Kidney epithelial cell (primary cell): ENCODE data around the gene SMCHD1. TPM values are rescaled to one million over a fixed set of nuclear protein-coding genes. Genes with fewer than 3 reads are reported as not detected.

ENCODE experiments used
- DNase-seq: peaks from one replicate; pipeline ENCODE4 v3.0.0-alpha.2; 2010; ENCODE audit warnings: low read depth
- H3K27me3 ChIP-seq: 2 replicates; pipeline ENCODE4 v1.6.0; 2011; ENCODE audit warnings: low read length; ENCODE audit not compliant: control insufficient read depth, insufficient read depth
- H3K36me3 ChIP-seq: 2 replicates; pipeline ENCODE4 v1.5.1; 2011; ENCODE audit warnings: low read length; ENCODE audit not compliant: control insufficient read depth, insufficient read depth
- H3K4me3 ChIP-seq: 2 replicates; pipeline ENCODE4 v1.5.1; 2011; ENCODE audit warnings: low read depth, mild to moderate bottlenecking, control low read depth, low read length
- total RNA-seq: library from RNA; depleted of rRNA; stranded (reverse); fragments of >200 nt; gene quantifications from 2 replicates; pipeline ENCODE4 v1.2.3, GENCODE V29; 2015
- TF ChIP-seq, protein P1 (sequence below): IDR thresholded peaks from 2 replicates; pipeline ENCODE4 v1.5.1; 2011; ENCODE audit warnings: mild to moderate bottlenecking, moderate library complexity, low read length, control low read depth, inconsistent platforms; ENCODE audit not compliant: insufficient read depth, poor library complexity, severe bottlenecking

The SMCHD1 gene
- total RNA-seq, 1 donor from 2014 or later = 28.0 TPM

DNA sequence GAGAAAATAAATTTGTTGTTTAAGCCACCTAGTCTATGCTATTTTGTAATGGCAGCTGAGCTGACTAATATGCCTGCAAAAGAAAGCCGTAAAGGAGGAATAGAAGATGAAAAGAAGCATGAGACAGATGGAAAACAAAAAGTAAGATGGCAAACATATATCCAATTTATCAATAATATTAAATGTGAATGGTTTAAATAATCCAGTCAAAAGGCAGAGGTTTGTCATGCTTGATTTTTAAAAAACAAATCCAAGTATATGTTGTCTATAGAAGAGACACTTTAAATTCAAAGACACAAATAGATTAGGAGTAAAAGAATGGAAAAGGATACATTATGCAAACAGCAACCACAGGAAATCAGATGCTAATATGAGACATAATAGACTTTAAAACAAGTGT lies 155.9 kb downstream of the SMCHD1 start:
- Histone ChIP-seq H3K4me3 (no peak overlapping the region), H3K27me3 (no peaks in the 10 kb centered on the region), H3K36me3 (no peaks in the 10 kb centered on the region)
- DNase-seq = no peak
- TF ChIP-seq, protein P1, sequence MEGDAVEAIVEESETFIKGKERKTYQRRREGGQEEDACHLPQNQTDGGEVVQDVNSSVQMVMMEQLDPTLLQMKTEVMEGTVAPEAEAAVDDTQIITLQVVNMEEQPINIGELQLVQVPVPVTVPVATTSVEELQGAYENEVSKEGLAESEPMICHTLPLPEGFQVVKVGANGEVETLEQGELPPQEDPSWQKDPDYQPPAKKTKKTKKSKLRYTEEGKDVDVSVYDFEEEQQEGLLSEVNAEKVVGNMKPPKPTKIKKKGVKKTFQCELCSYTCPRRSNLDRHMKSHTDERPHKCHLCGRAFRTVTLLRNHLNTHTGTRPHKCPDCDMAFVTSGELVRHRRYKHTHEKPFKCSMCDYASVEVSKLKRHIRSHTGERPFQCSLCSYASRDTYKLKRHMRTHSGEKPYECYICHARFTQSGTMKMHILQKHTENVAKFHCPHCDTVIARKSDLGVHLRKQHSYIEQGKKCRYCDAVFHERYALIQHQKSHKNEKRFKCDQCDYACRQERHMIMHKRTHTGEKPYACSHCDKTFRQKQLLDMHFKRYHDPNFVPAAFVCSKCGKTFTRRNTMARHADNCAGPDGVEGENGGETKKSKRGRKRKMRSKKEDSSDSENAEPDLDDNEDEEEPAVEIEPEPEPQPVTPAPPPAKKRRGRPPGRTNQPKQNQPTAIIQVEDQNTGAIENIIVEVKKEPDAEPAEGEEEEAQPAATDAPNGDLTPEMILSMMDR = no peak

DNA sequence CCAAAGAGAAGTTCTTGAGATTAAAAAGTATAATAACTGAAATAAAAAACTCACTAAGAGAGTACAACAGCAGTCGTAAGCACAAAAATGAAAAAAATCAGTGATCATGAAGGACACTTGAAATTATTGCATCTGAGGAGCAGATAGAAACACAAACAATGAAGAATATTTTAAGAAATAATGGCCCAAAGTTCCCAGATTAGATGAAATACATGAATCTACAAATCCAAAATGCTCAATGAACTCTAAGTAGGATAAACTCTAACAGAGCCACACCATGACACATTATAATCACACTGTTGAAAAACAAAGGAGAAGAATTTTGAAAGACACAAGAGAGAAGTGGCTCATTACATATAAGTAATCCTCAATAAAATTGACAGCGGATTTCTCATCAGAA lies 159.4 kb downstream of the SMCHD1 start:
- no peak for DNase-seq
- H3K36me3 ChIP-seq = no peaks in the 10 kb centered on the region
- no peaks in the 10 kb centered on the region for H3K27me3 ChIP-seq
- no peak overlapping the region for H3K4me3 ChIP-seq
- TF ChIP-seq, protein P1 = no peak

DNA sequence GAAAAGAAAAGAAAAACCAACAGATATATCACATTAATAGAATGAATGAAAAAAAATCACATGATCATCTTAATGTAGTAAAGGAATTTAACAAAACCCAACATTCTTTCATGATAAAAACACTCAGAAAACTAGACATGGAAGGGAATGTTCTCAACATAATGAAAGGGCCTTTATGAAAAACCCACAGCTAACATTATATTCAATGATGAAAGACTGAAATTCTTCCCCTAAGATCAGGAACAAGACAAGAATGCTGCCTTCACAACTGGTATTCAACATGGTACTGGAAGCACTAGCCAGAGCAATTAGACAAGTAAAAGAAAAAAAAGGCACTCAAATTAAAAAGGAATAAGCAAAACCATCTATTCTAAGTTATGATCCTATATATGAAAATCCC lies 162.8 kb downstream of the SMCHD1 start:
- Histone ChIP-seq H3K27me3 (no peaks in the 10 kb centered on the region), H3K36me3 (no peaks in the 10 kb centered on the region), H3K4me3 (no peak overlapping the region)
- TF ChIP-seq, protein P1 = no peak
- DNase-seq = no peak

DNA sequence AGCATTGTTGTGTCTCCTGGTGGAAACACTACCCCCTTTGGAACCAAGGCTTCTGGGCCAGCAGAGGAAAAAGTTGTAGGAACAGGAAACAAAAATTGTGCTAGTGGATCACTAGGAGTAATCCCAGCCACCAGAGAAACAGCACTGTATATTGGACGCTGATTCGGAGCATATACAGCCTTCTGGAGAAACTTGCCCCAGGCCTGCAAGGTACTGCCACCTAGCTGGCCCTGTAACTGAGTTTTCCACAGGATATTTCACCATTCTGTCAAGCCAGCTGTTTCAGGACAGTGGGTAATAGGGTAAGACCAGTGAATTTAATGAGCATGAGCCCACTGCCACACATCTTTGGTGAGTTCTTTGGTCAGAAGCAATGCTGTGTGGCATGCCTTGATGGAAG lies 166.2 kb downstream of the SMCHD1 start:
- Histone ChIP-seq H3K4me3 (no peak overlapping the region), H3K36me3 (no peaks in the 10 kb centered on the region), H3K27me3 (no peaks in the 10 kb centered on the region)
- TF ChIP-seq, protein P1 = no peak
- DNase-seq = no peak

DNA sequence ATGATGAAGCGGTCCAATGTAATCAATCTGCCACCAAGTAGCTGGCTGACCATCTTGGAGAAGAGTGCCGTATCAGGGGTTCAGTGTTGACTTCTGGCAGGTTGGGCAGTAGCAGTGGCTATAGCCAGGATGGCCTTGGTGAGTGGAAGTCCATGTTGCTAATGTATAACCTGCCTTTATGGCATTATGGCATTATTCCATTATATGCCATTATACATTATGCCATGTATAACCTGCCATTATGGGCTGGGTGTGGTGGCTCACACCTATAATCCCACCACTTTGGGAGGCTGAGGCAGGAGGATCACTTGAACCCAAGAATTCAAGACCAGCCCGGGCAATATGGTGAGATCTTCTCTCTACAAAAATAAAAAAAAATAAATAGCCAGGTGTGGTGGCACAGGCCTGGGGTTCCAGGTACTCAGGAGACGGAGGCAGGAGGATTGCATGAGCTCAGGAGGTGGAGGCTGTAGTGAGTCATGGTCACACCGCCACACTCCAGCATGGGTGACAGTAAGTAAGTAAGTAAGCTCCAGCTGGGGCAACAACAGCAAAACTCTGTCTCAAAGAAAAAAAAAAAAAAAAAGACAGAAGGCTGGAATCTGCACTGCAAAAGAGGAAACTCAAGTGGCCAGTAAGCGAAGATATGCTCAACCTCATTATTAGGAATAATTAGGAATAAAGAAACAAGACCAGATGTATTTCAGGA lies 166.8 kb downstream of the SMCHD1 start:
- Histone ChIP-seq H3K27me3 (no peaks in the 10 kb centered on the region), H3K4me3 (no peak overlapping the region), H3K36me3 (no peaks in the 10 kb centered on the region)
- TF ChIP-seq, protein P1 = no peak
- DNase-seq = no peak

DNA sequence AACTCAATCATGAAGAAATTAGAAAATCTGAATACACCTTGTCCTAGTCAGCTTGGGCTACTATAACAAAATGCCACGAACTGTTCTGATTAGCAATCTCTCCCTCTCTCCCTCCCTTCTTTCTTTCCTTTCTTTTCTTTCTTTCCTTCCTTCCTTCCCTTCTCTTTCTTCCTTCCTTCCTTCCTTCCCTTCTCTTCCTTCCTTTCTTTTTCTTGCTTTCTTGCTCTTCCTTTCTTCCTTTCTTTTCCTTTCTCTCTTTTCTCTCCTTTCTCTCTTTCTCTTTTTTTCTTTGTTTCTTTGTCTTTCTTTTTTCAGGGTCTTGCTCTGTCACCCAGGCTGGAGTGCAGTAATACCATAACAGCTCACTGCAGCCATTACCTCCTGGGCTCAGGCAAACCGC lies 167.7 kb downstream of the SMCHD1 start:
- TF ChIP-seq, protein P1 = no peak
- Histone ChIP-seq H3K27me3 (no peaks in the 10 kb centered on the region), H3K4me3 (no peak overlapping the region), H3K36me3 (no peaks in the 10 kb centered on the region)
- DNase-seq = no peak
